PC-9 (cell line): Measurements from ENCODE around the gene ADAMTSL3. TPM values are rescaled to one million over a fixed set of nuclear protein-coding genes. Genes with fewer than 3 reads are reported as not detected.

Experiments used
- BruUV-seq: library from RNA; stranded (reverse); fragments of 400-500 nt; replicated peaks from 2 replicates; lab custom pipeline; 2021; lab: Mats Ljungman, UMichigan
- CTCF ChIA-PET: fragments of 300-600 bp; sonication (Branson Sonifier 250); formaldehyde crosslinking; loops from one replicate; lab custom pipeline; 2022; ENCODE audit warnings: antibody characterized with exemption; lab: Charles Lee
- POLR2A ChIA-PET: fragments of 300-600 bp; sonication (Branson Sonifier 250); formaldehyde crosslinking; loops from one replicate; lab custom pipeline; 2022; ENCODE audit warnings: antibody characterized with exemption; ENCODE audit not compliant: unreplicated experiment; lab: Charles Lee
- DNase-seq, 2 experiments: peaks; one replicate each; pipeline versions ENCODE4 v3.0.0 to v3.0.0-alpha.2; 2015 to 2022; ENCODE audit warnings: mixed read lengths in 1 of 2
- H2AFZ ChIP-seq: fragments of 200-600 bp; sonication (generic); 2 replicates; pipeline ENCODE4 v1.8.1; 2017; ENCODE audit warnings: antibody characterized with exemption
- H3F3A ChIP-seq: fragments of 200-600 bp; sonication (generic); 2 replicates; pipeline ENCODE4 v1.8.1; 2017; ENCODE audit warnings: antibody characterized with exemption, mild to moderate bottlenecking, low read depth; ENCODE audit not compliant: insufficient read depth
- H3K27ac ChIP-seq: fragments of 200-600 bp; sonication (generic); 2 replicates; pipeline ENCODE4 v1.6.1; 2016; ENCODE audit warnings: mixed run types
- H3K27me3 ChIP-seq: fragments of 200-600 bp; sonication (generic); 2 replicates; pipeline ENCODE4 v1.6.1; 2016; ENCODE audit warnings: low read depth, mixed run types; ENCODE audit not compliant: insufficient read depth
- H3K36me3 ChIP-seq: fragments of 200-600 bp; sonication (generic); 2 replicates; pipeline ENCODE4 v1.6.1; 2016; ENCODE audit warnings: low read depth, mixed run types
- H3K4me1 ChIP-seq: fragments of 200-600 bp; sonication (generic); replicated peaks from 2 replicates; pipeline ENCODE4 v1.6.1; 2016; ENCODE audit warnings: mixed run types; ENCODE audit not compliant: insufficient read depth
- H3K4me2 ChIP-seq: fragments of 200-600 bp; sonication (generic); 2 replicates; pipeline ENCODE4 v1.6.1; 2017; ENCODE audit warnings: mixed run types
- H3K4me3 ChIP-seq: fragments of 200-600 bp; sonication (generic); 2 replicates; pipeline ENCODE4 v1.6.1; 2016; ENCODE audit warnings: mixed run types
- H3K79me2 ChIP-seq: fragments of 200-600 bp; sonication (generic); 2 replicates; pipeline ENCODE4 v1.6.1; 2017; ENCODE audit warnings: low read depth, mixed run types
- H3K9me2 ChIP-seq: fragments of 200-600 bp; sonication (generic); 2 replicates; pipeline ENCODE4 v1.8.1; 2017; ENCODE audit warnings: mild to moderate bottlenecking; ENCODE audit not compliant: insufficient read depth
- H3K9me3 ChIP-seq: fragments of 200-600 bp; sonication (generic); 2 replicates; pipeline ENCODE4 v1.8.1; 2016; ENCODE audit warnings: low read depth; ENCODE audit not compliant: insufficient read depth
- H4K20me1 ChIP-seq: fragments of 200-600 bp; sonication (generic); 2 replicates; pipeline ENCODE4 v1.8.1; 2017; ENCODE audit not compliant: insufficient read depth
- CTCF ChIP-seq: fragments of 200-600 bp; sonication (generic); conservative IDR thresholded peaks from 2 replicates; pipeline ENCODE4 v1.6.1; 2017; ENCODE audit warnings: mixed run types, antibody characterized with exemption, mild to moderate bottlenecking, moderate library complexity
- EZH2 ChIP-seq: fragments of 200-600 bp; sonication (generic); IDR thresholded peaks from 2 replicates; pipeline ENCODE4 v1.8.0; 2017; ENCODE audit warnings: antibody characterized with exemption, low read depth
- intact Hi-C: fragments of 100-400 bp; cut with micrococcal nuclease; formaldehyde crosslinking; loops from one replicate; pipeline ENCODE4 v1.10.0; 2022; ENCODE audit not compliant: unreplicated experiment
- total RNA-seq: library from RNA; stranded (reverse); gene quantifications from 2 replicates; pipeline ENCODE4 v1.2.3, GENCODE V29; 2021

ADAMTSL3 gene
- total RNA-seq, 1 experiment from 2014 or later: 5.0 TPM

DNA sequence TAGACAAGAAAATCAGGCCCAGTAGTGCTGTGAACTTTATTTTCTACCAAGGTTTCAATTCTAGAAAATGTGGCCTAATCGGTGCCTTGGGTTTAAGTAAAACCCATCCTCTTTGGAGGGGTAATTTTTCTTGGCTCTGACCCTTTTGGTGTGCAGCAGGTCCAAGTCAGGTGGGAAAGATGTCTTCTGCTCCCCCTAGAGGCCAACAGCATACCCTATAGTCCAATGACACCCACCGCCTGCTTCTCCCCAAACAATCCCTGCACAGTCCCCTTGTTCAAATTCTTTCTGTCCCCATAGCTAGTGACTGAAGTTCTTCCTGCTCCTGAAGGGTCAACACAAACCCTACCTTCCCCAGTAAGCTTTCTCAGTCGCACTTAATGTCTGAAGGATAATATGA is 319.9 kb downstream of the ADAMTSL3 start:
- no peaks in the 10 kb centered on the region for H3K9me3 ChIP-seq
- BruUV-seq: no TSS peak
- no peak overlapping the region for H3K4me3 ChIP-seq
- no peak overlapping the region for H2AFZ ChIP-seq
- ChIA-PET POLR2A (no interaction called here), CTCF (no interaction called here)
- intact Hi-C loops: no loop called here
- no peaks in the 10 kb centered on the region for H3K36me3 ChIP-seq
- no peaks in the 10 kb centered on the region for H4K20me1 ChIP-seq
- no peak overlapping the region for H3K27ac ChIP-seq
- TF ChIP-seq CTCF: peak; percentile 46
- no peak for TF ChIP-seq EZH2
- H3K9me2 ChIP-seq: no peaks in the 10 kb centered on the region
- H3K79me2 ChIP-seq: no peaks in the 10 kb centered on the region
- H3K4me2 ChIP-seq: no peak overlapping the region
- peaks cover 14% of the 10 kb centered on the region for H3K27me3 ChIP-seq
- no peaks in the 10 kb centered on the region for H3F3A ChIP-seq
- no peaks in the 10 kb centered on the region for H3K4me1 ChIP-seq
- DNase-seq: no peak

GRCh38 chr15:83977992-83978391 is 324.1 kb downstream of the ADAMTSL3 start:
- H3K27me3 ChIP-seq: peaks cover 14% of the 10 kb centered on the region; the same call in 1 of the 2 replicates
- no peak for DNase-seq
- no peaks in the 10 kb centered on the region for H3F3A ChIP-seq
- no peak overlapping the region for H3K4me2 ChIP-seq
- no peaks in the 10 kb centered on the region for H3K9me3 ChIP-seq
- H4K20me1 ChIP-seq: no peaks in the 10 kb centered on the region
- intact Hi-C loops: no loop called here
- no peaks in the 10 kb centered on the region for H3K79me2 ChIP-seq
- no peak overlapping the region for H2AFZ ChIP-seq
- no peak overlapping the region for H3K4me3 ChIP-seq
- ChIA-PET CTCF (no interaction called here), POLR2A (no interaction called here)
- H3K27ac ChIP-seq: no peak overlapping the region
- H3K4me1 ChIP-seq: no peaks in the 10 kb centered on the region
- TF ChIP-seq CTCF (no peak), EZH2 (no peak)
- no peaks in the 10 kb centered on the region for H3K36me3 ChIP-seq
- no peaks in the 10 kb centered on the region for H3K9me2 ChIP-seq
- BruUV-seq: no TSS peak

DNA sequence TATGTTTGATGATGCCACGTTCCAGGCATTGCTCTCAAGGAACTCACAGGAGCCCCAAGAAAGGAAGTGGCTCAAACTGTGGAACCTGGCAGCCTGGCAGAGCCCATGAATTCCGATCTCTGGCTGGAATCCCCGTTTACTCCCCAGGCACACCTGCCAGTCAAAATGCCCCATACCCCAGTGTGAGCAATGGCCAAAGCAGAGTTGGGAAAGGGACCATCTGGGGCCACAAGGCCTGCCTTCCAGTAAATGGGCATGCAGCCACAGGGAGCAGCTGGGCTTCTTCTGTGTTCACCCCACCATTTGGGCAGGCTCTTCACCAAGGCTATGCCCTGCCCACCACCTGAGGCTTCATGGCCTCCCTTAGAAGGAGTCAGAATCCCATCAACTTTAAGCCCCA is 324.7 kb downstream of the ADAMTSL3 start:
- TF ChIP-seq CTCF: no peak
- TF ChIP-seq EZH2: no peak
- intact Hi-C loops: no loop called here
- no peaks in the 10 kb centered on the region for H3K79me2 ChIP-seq

More for the DNA sequence above, 324.7 kb downstream of the ADAMTSL3 start:
- H3F3A ChIP-seq: no peaks in the 10 kb centered on the region
- no peaks in the 10 kb centered on the region for H3K36me3 ChIP-seq
- H3K9me2 ChIP-seq: no peaks in the 10 kb centered on the region
- DNase-seq: no peak
- no TSS peak for BruUV-seq
- CTCF ChIA-PET: no interaction called here
- no peaks in the 10 kb centered on the region for H3K4me1 ChIP-seq
- H3K4me3 ChIP-seq: no peak overlapping the region
- no peaks in the 10 kb centered on the region for H4K20me1 ChIP-seq
- no peak overlapping the region for H2AFZ ChIP-seq
- POLR2A ChIA-PET: no interaction called here
- no peaks in the 10 kb centered on the region for H3K9me3 ChIP-seq
- no peak overlapping the region for H3K27ac ChIP-seq
- H3K4me2 ChIP-seq: no peak overlapping the region
- peaks cover 14% of the 10 kb centered on the region; the same call in 1 of the 2 replicates for H3K27me3 ChIP-seq
